NCI-H2081 treated with DMSO at 0.1 percent for 48 hours (cell line): ENCODE data around the gene SLC37A1.
A peak's percentile ranks its signal among the peaks of the same experiment; 100 is the strongest.

Source experiments
- DNase-seq: peaks from one replicate; lab custom pipeline; 2025; lab: John Stamatoyannopoulos, UW

SLC37A1 gene

DNA sequence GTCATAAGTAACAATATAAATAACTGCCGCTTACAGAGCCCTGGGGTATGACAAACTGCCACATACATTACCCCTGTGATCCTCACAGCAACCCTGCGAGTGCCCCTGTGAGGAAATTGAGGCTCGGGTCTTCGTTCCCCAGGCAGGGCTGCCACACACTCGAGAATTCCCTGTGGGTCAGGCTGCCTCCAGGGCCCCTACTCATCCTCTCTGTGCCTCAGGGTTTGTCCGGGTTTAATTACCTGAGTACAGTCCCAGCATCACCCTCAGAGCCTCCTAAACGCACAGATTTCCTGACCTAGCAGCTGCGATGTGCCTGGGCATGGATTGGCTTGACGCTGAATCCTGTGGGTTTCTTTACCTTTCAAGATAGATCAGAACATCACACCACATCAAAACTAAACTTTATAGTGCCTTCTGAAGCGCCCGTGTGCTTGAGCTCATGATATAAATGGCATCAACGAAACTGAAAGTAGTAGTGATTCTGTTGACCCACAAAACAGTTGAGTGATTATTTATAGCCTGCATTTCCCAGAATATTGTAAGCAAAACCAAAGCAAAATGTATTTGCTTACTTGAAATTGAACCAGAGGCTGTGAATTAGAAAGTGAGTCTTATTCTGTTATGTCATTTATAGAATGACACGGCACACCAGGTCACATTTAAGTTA, 14.0 kb downstream of the SLC37A1 start:
- DNase-seq = no peak

DNA sequence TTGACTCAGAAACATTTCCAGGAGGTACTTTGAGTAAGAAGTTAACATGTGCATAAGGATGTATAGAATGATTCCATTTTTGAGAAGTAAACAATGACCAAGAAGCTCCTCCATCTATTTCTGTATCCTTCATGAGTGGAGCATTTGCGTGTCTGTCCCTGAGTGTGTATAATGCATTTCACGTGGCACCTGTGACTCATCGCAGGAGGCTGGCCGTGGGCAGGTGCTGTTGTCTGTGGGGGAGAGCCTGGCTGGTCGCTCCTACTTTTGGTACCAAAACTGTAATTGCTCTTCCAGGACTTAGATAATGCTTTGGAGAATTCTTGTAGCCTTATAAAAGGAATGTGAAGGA, 16.5 kb downstream of the SLC37A1 start:
- DNase-seq = no peak

DNA sequence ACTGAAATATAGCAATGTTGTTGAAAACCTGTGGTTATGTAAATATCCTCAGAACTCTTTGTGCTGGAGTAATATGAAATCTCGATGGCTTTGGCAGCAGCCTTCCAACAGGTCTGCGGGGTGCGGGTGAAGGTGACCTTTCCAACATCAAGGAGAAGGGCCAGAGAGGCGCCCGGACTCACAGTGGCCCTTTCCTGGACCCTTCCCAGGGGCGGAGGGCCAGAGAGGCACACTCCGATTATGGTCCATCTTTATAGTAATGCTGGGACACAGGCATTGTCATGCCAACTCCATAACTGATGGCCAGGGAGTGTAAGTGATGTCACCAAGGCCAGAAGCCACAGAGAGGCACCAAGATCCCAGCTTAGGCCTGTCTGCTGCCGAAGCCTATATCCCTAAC, 18.1 kb downstream of the SLC37A1 start:
- DNase-seq = no peak

DNA sequence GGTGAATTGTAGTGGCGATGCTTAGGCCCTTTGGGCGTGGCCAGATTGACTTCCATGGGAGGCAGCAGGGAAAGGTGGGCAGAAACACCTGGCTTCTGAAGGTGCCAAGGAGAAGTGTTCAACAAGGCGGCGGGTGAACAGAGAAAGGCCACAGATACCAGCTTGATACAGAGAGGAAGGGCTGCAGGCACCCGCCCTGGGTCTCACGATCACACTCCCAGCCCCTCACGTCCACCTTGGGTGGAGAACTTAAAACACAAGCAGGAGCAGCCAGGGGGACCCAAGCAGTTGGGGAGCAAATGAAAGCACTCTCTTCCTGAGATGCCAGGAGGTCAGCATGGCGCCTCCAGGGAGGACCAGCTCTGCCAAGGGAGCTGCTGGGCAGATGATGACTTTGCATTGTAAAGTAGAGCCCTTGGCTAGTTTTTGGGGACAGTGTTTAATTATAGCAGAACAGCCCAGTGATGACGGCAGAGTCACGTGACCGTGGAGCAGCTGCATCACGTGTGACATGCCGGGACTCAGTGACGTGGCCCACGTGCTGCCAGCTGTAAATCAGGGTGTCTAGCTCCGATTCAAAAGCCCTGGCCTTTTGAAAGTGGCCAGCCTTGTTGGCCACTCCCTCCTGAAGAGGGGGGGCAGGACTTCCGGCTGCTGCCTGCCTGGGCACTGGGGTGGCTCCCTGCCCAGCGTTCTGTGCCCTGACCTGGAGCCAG, 19.0 kb downstream of the SLC37A1 start:
- DNase-seq = no peak

DNA sequence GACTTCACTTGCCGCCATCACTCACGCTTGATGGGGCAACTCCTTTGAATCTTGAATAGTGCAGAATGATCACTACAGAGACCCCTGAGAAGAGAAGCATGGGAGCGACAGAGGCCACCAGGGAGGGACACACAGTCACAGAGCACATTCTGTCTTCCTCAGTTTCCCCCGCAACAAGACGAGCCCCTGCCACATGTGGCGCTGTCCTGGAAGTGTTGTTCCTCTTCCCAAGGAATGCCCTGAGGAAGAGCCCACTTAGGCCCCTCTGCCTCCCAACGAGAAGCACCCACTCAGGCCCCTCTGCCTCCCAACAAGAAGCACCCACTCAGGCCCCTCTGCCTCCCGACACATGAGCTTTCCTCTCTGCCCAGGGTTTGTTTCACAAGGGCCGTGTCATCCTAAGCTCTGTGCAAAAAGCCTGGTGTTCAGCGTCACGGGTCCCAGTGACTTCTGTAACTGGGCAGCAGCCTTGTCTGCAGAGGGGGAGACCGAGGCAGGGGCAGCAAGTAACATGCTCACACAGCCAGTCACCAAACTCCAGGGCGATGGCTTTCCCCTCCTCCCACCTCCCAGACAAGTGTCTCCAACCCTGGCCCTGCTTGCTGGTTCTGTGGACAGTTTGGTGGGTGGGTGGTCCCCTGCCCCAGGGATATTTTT, 19.8 kb downstream of the SLC37A1 start:
- no peak for DNase-seq

DNA sequence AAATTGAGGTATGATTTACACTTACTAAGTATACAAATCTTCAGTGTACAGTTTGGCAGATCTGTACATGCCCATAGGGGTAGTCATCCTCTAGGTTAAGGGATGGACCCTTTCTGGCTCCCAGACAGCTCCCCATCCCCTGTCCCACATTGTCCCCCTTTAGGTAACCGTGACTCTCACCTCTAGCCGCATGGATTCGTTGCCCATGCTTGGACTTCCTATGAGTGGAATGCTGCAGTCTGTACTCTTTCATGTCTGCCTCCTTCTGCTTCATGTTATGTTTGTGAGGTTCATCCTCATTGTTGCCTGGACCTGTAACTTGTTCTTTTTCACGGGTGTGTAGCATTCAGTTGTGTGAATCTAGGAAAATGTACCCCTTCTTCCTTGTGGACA, 20.3 kb downstream of the SLC37A1 start:
- DNase-seq = no peak

DNA sequence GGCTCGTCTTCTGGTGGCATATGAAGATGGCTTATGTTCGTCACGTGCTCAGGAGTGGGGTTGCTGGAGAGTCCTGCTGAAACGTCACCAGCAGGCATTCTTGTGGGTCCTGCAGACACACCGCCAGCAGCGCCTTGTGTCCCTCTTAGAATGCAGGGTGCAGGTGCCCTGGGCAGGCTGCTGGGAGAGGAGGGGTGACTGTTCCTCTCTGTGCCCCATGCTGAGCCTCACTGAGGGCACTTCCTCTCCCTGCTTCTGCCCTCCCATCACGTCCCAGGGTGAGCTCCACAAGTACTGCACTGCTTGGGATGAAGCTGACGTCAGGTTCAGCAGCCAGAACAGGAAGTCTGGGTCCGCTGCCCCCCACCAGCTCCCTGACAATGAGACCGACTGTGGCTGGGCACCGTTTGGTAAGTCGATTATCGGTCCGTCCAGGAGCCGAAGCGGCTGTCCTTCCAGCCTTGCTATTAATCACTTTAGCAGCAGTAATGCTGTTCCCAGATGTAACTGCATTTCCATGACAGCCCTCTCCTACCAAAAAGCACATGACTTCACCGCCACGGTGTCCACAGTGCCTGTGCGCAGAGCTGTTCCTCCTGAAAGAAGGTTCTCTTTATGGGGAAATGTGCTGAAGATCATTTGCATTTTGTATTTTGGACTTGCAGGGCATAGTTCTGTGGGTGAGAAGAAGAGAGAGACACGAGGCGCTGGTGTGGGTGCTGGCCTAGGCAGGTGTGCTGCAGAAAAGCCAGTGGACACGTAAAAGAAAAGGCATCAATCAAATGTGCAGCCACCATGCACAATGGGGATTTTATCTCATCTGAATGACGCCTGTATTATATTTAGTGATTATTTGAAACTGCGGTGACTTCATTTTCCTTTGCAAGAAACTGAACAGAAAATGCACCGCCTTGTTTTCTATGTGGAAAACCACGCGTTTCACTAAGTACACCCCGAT, 21.0 kb downstream of the SLC37A1 start:
- DNase-seq = peak; percentile 3

DNA sequence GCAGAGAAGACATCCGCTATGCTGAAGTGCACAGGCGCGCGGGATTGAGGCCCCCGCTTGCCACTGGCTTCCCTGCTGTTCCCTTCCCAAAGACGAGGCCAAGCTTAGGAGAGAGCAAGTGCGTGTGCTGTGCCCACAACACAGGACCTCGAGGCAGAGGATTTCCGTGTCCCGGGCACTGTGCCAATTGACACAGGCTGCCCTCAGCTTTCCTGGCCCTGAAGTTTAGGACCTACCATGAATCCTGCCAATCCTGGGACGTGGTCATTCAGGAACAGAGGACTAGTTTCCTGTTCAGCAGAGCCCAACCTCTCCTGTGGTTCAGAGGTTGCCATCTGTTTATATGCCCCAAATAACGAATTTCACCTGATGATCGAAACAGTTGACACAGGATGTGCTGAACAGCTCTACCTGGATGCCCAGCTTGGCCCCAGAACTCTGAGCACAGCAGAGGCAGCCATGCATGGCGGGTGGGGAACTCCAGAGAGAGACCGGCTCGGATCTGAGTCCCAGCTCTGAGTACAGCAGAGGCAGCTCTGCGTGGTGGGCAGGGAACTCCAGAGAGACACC, 22.0 kb downstream of the SLC37A1 start:
- no peak for DNase-seq

DNA sequence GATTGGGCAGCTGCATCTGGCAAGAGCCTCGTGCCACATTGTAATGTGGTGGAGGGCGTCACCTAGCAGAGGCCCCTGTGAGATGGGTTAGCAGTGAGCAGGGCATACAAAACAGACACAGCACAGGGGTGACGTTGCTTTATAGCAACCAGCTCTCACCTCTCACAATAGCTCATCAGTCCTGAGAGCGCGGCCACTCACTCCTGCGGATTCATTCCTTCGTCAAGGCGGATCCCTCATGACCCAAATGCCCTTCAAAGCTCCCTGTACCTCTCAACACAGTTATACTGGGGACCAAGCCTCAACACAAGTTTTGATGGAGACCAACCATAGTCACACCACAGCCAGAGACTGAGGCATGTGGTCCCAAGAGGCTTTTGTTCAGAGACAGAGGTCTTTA, 22.9 kb downstream of the SLC37A1 start:
- DNase-seq = no peak

DNA sequence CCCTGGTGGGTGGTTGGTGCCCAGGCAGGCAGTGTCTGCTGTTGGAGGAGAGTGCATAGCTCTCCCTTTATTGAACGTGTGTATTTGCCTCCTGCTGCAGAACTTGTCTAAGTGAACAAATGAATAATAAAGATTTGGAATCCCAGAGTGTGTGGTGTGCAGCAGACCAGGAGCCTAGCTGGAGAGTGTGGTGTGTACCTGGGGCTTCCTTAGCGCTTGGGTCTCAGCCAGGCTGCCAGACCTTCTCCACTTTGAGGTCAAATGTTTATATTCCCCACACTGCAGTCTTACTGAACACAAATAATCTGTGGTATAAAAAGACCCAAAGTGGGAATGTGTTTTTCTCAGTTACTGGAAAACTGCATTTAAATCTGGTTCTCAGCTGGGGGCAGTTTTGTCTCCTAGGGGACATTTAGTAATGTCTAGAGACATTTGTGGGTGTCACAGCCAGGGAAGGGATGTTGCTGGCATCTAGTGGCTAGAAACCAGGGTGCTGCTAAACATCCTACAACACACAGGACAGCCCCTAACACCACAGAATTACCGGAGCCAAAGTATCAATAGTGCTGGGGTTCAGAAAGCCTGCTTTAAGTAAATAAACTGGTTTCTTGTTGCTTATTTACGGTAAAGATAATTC, 23.6 kb downstream of the SLC37A1 start:
- no peak for DNase-seq

DNA sequence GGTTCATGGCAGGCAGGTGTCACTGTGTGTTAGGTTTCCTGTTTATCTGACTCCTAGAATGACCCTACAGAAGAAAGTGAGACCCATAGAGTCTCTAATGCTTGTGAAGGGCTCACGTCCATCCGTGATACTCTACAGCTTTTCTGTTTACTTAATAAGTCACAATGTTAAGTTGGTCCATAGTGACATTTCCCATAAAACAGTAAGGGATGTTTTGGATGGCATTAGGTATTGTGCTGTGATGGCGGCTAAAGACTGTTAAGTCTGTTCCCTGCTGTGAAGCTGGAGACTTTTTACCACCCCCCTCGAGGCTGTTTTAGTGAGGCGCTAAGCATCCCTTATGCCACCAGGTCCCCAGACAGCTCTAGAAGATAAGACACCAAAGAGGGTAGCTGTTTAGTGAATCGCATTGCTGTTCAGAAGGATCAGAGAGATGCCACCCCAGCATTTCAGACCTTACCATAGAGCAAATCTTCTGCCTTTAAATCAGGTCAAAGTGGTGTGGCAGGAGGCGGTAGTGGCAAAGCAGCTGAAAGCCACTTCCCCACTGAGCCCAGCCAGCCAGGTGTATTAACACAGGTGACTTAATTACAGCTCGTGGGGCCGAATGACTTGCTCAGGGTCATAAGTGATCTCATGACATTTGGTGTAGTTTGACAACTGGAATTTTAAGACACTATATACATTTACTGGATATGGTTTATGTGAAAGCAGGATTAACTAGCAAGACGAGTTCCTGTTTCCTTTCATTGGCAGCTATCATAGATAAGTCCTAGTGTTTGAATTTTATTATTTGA, 25.0 kb downstream of the SLC37A1 start:
- DNase-seq = peak; percentile 23

DNA sequence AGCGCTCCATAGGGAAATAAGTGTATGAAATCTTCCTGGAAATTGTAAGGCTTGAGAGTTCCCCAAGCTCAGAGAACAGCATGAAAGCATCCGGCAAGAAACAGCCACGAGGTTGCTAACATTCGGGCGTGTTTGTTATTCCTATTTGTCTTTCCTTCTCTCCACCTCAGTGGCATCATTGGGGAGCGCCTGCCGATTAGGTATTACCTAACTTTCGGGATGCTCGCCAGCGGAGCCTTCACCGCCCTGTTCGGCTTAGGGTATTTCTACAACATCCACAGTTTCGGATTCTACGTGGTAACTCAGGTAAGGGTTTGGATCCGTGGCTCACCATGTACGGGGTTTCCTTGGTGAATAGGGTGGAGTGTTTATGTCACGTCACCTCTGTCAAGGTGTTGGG, 25.7 kb downstream of the SLC37A1 start:
- DNase-seq = no peak

DNA sequence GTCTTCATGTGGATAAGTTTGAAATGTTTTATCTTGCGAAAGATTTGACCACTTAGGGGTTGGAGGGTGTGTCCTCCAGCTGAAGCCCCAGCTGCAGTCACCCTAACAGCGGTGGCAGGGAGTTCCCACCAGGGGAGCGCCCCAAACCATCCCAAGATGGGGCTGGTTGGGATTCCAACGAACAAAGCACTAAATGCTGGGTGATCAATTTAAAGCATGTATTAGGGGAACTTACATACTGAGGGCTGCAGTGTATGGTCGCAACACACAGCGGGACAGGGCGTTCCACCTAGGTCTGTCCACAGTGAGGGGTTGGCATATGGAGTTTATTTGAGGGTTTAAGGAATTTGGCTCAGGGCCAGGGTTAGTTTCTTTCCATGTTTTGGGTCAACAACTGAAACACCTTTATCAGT, 26.3 kb downstream of the SLC37A1 start:
- DNase-seq = no peak

DNA sequence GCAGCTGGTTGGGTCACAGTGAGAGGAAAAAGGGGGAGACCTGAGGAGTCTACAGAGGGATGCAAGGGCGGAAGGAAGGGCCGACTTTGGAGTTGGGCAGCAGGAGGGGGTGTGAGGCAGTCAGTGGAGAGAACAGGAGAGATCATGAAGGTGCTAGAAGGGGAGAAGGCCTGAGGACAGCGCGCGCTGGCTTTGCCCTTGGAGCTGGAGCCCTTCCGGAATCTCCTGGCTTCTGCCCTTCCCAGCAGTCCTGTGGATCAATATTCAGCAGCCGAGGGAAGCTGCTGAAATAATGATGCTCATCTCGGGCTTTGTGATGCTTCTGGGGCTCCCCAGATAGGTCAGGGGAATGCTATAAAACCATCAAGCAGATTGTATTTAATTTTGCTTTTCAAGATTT, 26.7 kb downstream of the SLC37A1 start:
- DNase-seq = no peak

DNA sequence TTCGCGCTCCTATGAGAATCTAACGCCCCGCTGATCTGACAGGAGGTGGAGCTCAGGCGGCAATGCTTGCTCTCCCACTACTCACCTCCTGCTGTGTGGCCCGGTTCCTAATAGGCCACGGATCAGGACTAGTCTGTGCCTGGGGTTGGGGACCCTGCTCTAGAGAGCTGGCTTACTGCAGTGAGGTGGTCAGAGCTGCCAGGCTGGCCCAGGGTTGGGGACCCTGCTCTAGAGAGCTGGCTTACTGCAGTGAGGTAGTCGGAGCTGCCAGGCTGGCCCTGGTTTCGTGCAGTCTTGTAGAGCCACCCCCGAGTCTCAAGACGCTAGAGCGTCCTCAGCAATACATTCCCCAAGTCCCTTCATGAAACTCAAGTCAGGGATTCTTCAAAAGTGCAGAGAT, 27.5 kb downstream of the SLC37A1 start:
- DNase-seq = no peak

DNA sequence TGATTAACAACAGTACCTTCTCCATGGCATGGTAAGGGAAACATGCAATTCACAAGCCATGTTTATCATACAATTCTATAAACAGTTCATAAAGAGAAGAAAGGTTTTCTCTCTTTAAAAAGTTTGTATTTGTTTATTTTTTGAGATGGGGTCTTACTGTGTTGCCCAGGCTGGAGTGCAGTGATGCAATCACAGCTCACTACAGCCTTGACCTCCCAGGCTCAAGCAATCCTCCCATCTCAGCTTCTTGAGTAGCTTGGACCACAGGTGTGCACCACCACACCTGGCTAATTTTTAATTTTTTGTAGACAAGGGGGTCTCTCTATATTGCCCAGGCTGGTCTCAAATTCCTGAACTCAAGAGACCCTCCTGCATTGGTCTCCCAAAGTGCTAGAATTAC, 28.0 kb downstream of the SLC37A1 start:
- DNase-seq = no peak

DNA sequence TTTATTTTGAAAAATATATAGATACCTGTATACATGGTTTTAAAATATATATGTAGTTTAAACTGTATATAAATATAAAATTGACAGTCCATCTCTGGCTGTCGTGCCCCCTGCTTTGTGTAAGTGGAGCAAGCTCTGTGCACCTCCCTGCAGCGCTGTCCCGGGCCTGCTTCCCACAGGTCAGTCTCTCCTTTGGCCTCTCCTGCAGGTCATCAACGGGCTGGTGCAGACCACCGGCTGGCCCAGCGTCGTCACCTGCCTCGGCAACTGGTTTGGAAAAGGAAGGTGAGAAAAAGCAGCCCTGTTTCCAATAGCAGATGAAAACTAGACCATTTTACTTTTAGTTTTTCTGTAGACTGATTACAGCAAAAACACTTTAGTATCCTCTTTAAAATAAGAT, 28.5 kb downstream of the SLC37A1 start:
- DNase-seq = no peak

DNA sequence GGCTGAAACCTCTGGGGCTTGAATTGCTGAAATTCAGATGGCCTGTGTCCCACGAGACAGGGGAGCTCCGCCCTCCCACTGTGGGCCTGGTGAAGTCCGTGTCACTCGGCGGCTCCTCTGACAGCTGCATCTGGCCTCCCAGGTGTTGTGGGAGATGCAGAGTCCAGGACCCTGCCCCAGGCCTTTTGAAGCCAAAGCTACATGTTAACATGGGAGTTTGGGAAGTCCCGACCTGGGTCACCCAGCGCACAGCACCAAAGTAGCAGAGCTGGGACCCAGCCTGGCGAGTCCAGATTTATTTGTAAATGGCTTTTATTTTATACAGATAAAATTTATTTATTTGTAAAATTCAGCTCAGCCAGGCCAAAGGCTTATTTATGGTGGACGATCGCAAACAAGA, 28.9 kb downstream of the SLC37A1 start:
- DNase-seq = no peak

DNA sequence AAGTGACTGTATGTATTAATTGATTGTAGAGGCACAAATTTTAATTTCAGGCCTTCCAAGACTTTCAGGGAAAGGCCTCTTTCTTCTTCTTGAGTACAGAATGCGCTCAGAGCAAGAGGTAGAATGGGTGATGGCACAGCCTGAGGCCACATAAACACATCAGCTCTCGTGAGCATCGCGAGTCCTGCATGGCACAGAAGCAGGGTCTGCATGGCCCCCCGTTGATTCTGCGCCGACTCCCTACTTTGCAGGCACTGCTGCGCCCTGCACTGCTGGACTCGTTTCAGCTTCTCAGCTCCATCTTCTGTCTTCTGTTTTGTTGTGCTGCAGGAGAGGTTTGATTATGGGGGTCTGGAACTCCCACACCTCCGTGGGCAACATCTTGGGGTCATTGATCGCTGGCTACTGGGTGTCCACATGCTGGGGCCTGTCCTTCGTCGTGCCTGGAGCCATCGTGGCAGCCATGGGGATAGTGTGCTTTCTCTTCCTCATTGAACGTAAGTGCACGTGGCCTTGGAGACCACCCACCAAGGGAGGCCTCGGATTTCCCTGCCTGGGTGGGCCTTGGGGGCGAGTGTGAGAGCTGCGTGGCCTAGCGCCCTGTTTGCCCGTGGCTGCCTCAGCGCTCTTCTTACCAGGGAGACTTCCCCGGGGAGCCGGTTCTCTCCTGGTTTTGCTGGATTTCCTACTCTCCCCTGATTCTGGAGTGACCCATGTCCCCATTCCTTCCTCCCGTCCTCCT, 29.6 kb downstream of the SLC37A1 start:
- no peak for DNase-seq

DNA sequence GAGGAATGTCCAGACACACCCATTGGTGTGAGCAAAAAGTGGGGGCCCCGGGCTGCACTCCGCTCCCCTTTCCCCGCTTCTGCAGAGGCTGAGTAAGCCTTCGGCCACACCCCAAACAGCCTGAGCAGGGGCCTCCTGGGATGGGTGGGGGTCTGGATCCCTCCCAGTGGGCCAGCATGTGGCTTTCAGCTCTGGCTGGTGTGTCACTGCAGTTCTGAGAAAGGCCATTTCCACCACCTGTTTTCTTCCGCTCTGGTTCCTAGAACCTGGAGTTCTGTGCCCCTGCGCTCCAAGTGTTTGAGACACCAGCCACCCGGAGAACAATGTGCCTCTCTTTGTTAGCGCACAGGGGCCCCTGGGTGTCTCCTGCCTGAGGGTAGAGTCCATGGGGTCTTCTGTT, 30.9 kb downstream of the SLC37A1 start:
- DNase-seq = no peak
